Activated T-cell treated with anti-CD3 and anti-CD28 coated beads for 48 hours (primary cell): ENCODE results near the gene MAGT1.
"Not testable (repeated sequence)": the region's sequence is repeated elsewhere in the genome, so short reads cannot be mapped to it uniquely, and the experiment has no call there.

ENCODE experiments used
- DNase-seq: peaks from one replicate; pipeline ENCODE4 v3.0.0-alpha.2; 2020; ENCODE audit warnings: low read depth

The MAGT1 gene

DNA sequence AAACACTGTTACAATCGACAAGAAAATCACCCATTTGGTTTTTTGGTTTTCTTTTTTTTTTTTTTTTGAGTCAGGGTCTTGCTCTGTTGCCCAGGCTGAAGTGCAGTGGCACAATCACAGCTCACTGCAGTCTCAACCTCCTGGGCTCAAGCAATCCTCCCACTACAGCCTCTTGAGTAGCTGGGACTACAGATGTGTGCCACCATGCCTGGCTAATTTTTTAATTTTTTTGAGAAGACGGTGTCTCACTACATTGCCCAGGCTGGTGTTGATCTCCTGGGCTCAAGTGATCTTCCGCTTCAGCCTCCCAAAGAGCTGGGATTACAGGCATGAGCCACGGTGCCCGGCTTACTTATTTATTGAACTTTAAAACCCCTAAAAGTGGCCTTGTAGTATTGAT lies 63.7 kb downstream of the MAGT1 start:
- DNase-seq = not testable (repeated sequence)

- DNase-seq = not testable (repeated sequence)
These were observed 73.2 kb downstream of the MAGT1 start for GRCh38 chrX:77821989-77822388.

DNA sequence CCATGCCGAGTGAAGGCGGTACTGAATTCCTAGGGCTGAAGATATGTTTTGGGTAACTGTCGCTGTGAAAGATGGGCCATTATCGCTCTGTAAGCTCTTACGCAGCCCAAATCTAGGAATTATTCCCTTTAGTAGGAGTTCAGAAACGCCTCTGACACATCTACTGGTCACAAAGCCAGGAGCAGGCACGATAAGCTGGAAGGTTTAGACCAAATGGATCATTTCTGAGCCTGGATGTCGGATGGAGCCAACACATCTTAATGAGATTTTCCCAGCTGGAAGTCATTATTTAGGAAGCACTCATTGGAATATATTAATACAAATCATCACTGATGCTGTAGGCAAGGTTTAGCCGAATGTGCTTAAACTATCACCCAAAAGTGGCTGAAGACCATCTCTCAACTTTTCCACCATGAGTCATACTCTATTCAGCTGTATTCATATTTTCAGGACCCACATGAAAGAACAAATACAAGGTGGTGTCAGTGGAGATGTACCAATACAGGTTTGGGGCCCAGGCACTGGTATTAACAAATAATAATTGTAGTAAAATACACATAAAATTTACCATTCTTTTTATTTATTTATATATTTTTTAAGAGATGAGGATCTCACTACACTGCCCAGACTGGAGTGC lies 75.0 kb downstream of the MAGT1 start:
- no peak for DNase-seq

DNA sequence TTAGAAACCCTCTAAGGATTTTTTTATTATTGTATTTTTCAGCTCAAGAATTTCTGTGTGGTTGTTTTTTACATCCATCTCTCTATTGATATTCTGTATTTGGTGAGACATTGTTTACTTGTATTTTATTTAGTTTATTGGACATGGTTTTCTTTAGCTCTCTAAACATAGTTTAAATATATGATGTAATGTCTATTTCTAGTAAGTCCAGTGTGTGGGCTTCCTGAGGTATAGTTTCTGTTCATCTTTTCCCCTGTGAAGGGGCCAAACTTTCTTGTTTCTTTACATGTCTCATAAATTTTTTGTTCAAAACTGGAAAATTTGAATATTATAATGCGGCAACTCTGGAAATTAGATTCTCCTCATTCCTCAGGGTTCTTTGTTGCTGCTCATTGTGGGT lies 81.0 kb downstream of the MAGT1 start:
- DNase-seq = no peak

GRCh38 chrX:77802201-77802600 lies 93.0 kb downstream of the MAGT1 start:
- DNase-seq = no peak

GRCh38 chrX:77795124-77795523 lies 100.1 kb downstream of the MAGT1 start:
- DNase-seq = no peak

DNA sequence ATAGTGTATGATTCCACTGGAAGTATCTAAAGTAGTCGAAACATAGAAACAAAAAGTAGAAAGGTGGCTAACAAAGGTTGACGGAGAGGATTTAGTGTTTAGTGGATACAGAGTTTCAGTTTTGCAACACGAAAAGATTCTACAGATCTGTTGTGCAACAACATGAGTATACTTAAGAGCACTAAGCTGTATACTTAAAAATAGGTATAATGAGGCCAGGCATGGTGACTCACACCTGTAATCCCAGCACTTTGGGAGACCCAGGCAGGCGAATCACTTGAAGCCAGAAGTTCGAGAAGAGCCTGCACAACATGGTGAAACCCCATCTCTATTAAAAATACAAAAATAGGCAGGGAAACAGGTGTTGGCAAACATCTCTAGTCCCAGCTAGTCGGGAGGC lies 101.3 kb downstream of the MAGT1 start:
- DNase-seq = no peak

DNA sequence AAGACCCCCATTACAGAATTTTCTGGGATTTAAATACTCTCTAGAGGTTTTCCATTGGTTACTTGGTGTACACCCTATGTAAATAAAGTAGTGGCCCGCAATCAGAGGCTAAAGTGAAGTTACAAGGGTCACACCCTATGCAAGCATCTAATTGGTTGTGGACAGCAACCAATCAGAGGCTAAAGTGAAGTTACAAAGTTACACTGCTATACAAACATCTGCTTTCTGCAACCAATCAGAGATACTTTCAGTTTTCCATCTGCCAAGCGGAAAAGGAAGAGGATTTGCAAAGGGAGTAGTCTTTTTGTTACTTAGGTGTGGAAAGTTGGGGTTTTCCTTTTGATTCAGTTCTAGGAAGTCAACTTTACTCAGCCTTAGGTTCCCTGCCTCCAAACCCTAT lies 107.2 kb downstream of the MAGT1 start:
- DNase-seq = no peak

- no peak for DNase-seq
These were observed 108.9 kb downstream of the MAGT1 start for GRCh38 chrX:77786365-77786680.

GRCh38 chrX:77785486-77786364 lies 109.5 kb downstream of the MAGT1 start, which contains the start of gene ATRX:
Gene ATRX, minus strand, starts transcription at chrX:77786216. Its CDS starts 215 bp downstream, at chrX:77786001.
- DNase-seq = peak; percentile 61

DNA sequence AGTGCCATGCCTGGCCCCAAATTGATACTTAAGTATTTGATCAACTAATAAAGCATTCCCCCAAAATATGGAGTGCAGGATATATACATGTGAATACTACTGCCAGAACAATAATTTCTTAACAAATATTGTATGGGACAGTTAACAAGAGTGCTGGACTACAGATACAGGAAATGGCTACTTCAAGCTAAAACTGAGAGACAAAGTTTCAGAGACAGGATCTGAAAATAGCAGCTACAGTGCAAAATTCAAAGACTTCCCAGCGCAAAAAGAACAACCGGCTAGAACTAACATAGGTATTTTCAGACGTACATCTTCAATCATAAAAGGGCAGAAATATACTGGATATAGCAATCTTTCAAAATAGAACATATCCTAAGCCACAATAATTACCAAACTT lies 115.5 kb downstream of the MAGT1 start:
- DNase-seq = no peak

- no peak for DNase-seq
These were observed 118.6 kb downstream of the MAGT1 start for GRCh38 chrX:77776659-77777058.
